Kidney tubule cell (primary cell): ENCODE data around the gene POM121.
"Not testable (repeated sequence)": the region's sequence is repeated elsewhere in the genome, so short reads cannot be mapped to it uniquely, and the experiment has no call there.

Experiments
- DNase-seq: peaks from one replicate; pipeline ENCODE4 v3.0.0-alpha.2; 2018; ENCODE audit warnings: low spot score

POM121 gene

GRCh38 chr7:72924733-72925545 is at the start of gene POM121:
Gene POM121 (plus strand): TSS chr7:72925095. CDS start chr7:72925122, 27 bp downstream.
- DNase-seq, result peak; percentile 87

GRCh38 chr7:72879079-72879736 is 45.7 kb upstream of the POM121 start:
- peak; percentile 88 for DNase-seq

GRCh38 chr7:72879737-72880215 is 45.1 kb upstream of the POM121 start:
- peak; percentile 67 for DNase-seq

- not testable (repeated sequence) for DNase-seq
Measured at GRCh38 chr7:72891750-72892149, 33.1 kb upstream of the POM121 start.

GRCh38 chr7:72904740-72905139 is 20.2 kb upstream of the POM121 start:
- not testable (repeated sequence) for DNase-seq

GRCh38 chr7:72908422-72908821 is 16.5 kb upstream of the POM121 start:
- not testable (repeated sequence) for DNase-seq

- DNase-seq, result not testable (repeated sequence)
Measured at GRCh38 chr7:72911395-72911794, 13.5 kb upstream of the POM121 start.

- not testable (repeated sequence) for DNase-seq
Measured at GRCh38 chr7:72913750-72914149, 11.1 kb upstream of the POM121 start.

- peak; percentile 73 for DNase-seq
Measured at GRCh38 chr7:72914756-72915525, 10.0 kb upstream of the POM121 start.

GRCh38 chr7:72919256-72919775 is 5.6 kb upstream of the POM121 start:
- DNase-seq, result no peak

GRCh38 chr7:72924386-72924732 is 536 bp upstream of the POM121 start:
- no peak for DNase-seq

GRCh38 chr7:72925546-72926120 is 738 bp downstream of the POM121 start:
- DNase-seq, result no peak

- DNase-seq, result not testable (repeated sequence)
Measured at GRCh38 chr7:72927791-72928190, 2.9 kb downstream of the POM121 start.

GRCh38 chr7:72928216-72928615 is 3.3 kb downstream of the POM121 start:
- not testable (repeated sequence) for DNase-seq

GRCh38 chr7:72942022-72942705 is 17.3 kb downstream of the POM121 start:
- DNase-seq, result not testable (repeated sequence)

GRCh38 chr7:72942956-72943355 is 18.1 kb downstream of the POM121 start:
- not testable (repeated sequence) for DNase-seq

- DNase-seq, result not testable (repeated sequence)
Measured at GRCh38 chr7:72944937-72945336, 20.0 kb downstream of the POM121 start.

GRCh38 chr7:72945597-72945996 is 20.7 kb downstream of the POM121 start:
- not testable (repeated sequence) for DNase-seq

GRCh38 chr7:72946130-72946745 is 21.3 kb downstream of the POM121 start:
- not testable (repeated sequence) for DNase-seq

- DNase-seq, result not testable (repeated sequence)
Measured at GRCh38 chr7:72948714-72949113, 23.8 kb downstream of the POM121 start.

- DNase-seq, result not testable (repeated sequence)
Measured at GRCh38 chr7:72949276-72949675, 24.4 kb downstream of the POM121 start.
